GM23338 (cell line): Measurements from ENCODE around the gene MFSD2B. TPM values are rescaled to one million over a fixed set of nuclear protein-coding genes. Genes with fewer than 3 reads are reported as not detected.
A peak's percentile ranks its signal among the peaks of the same experiment; 100 is the strongest.

Experiments
- ATAC-seq: fragments of 200-7000 bp; cut with Tn5 transposase; 3 replicates; pipeline ENCODE4 v1.9.1; 2020
- DNase-seq: peaks from one replicate; pipeline ENCODE4 v3.0.0-alpha.2; 2015; ENCODE audit warnings: low spot score
- H2AFZ ChIP-seq: fragments of 200-600 bp; sonication (generic); 2 replicates; pipeline ENCODE4 v1.8.0; 2016; ENCODE audit warnings: antibody characterized with exemption, mild to moderate bottlenecking, moderate library complexity
- H3F3A ChIP-seq: fragments of 200-600 bp; sonication (generic); replicated peaks from 2 replicates; pipeline ENCODE4 v1.8.0; 2017; ENCODE audit warnings: antibody characterized with exemption, mixed run types, low read depth
- H3K27ac ChIP-seq: fragments of 200-600 bp; sonication (generic); 2 replicates; pipeline ENCODE4 v1.6.1; 2016; ENCODE audit warnings: low read depth
- H3K27me3 ChIP-seq: fragments of 200-600 bp; sonication (generic); 2 replicates; pipeline ENCODE4 v1.8.0; 2016; ENCODE audit warnings: mild to moderate bottlenecking, mixed run types, moderate library complexity; ENCODE audit not compliant: insufficient read depth
- H3K36me3 ChIP-seq: fragments of 200-600 bp; sonication (generic); 2 replicates; pipeline ENCODE4 v1.8.0; 2016; ENCODE audit warnings: mild to moderate bottlenecking; ENCODE audit not compliant: insufficient read depth
- H3K4me1 ChIP-seq: fragments of 200-600 bp; sonication (generic); 2 replicates; pipeline ENCODE4 v1.8.0; 2016; ENCODE audit warnings: mild to moderate bottlenecking, moderate library complexity; ENCODE audit not compliant: insufficient read depth
- H3K4me2 ChIP-seq: fragments of 200-600 bp; sonication (generic); 2 replicates; pipeline ENCODE4 v1.7.1; 2017; ENCODE audit warnings: mixed run types
- H3K4me3 ChIP-seq: fragments of 200-600 bp; sonication (generic); 2 replicates; pipeline ENCODE4 v1.6.1; 2016; ENCODE audit warnings: mixed run types
- H3K79me2 ChIP-seq: fragments of 200-600 bp; sonication (generic); replicated peaks from 2 replicates; pipeline ENCODE4 v1.8.0; 2017; ENCODE audit warnings: mild to moderate bottlenecking; ENCODE audit not compliant: insufficient read depth
- H3K9me2 ChIP-seq: fragments of 200-600 bp; sonication (generic); 2 replicates; pipeline ENCODE4 v1.8.0; 2017; ENCODE audit not compliant: insufficient read depth
- H4K20me1 ChIP-seq: fragments of 200-600 bp; sonication (generic); replicated peaks from 2 replicates; pipeline ENCODE4 v1.8.0; 2017; ENCODE audit warnings: mild to moderate bottlenecking; ENCODE audit not compliant: insufficient read depth
- H3K27ac Mint-ChIP-seq: 2 replicates; pipeline ENCODE4 v1.8.0; 2020; ENCODE audit warnings: inconsistent platforms, mild to moderate bottlenecking, moderate library complexity, mixed read lengths
- H3K27me3 Mint-ChIP-seq: 3 replicates; pipeline ENCODE4 v1.8.0; 2022; ENCODE audit warnings: low read depth, mild to moderate bottlenecking, moderate library complexity, mixed read lengths, inconsistent platforms; ENCODE audit not compliant: insufficient read depth, poor library complexity
- H3K36me3 Mint-ChIP-seq: 3 replicates; pipeline ENCODE4 v1.8.0; 2021; ENCODE audit warnings: low read depth, mild to moderate bottlenecking, inconsistent platforms, moderate library complexity, mixed read lengths
- H3K4me1 Mint-ChIP-seq: 3 replicates; pipeline ENCODE4 v1.8.0; 2020; ENCODE audit warnings: mild to moderate bottlenecking, inconsistent platforms, mixed read lengths
- H3K4me3 Mint-ChIP-seq: 3 replicates; pipeline ENCODE4 v1.8.0; 2021; ENCODE audit warnings: moderate library complexity, mild to moderate bottlenecking, inconsistent platforms, mixed read lengths
- H3K9me3 Mint-ChIP-seq: 3 replicates; pipeline ENCODE4 v1.8.0; 2020; ENCODE audit warnings: moderate library complexity, mild to moderate bottlenecking, inconsistent platforms, mixed read lengths
- CREB1 ChIP-seq: fragments of 250-450 bp; sonication (Bioruptor Pico); IDR thresholded peaks from 2 replicates; pipeline ENCODE4 v1.5.0; 2020; ENCODE audit warnings: low read depth, mild to moderate bottlenecking, moderate library complexity
- CTCF ChIP-seq, 2 experiments: fragments of 200-600 bp in 1 of 2; sonication (generic) in 1 of 2; conservative IDR thresholded peaks; 2 replicates each; pipeline versions ENCODE4 v1.5.1 to v1.6.1; 2016 to 2017; ENCODE audit warnings: antibody characterized with exemption in 2 of 2, low read depth in 2 of 2, mild to moderate bottlenecking in 2 of 2, moderate library complexity in 1 of 2
- EZH2 ChIP-seq: fragments of 200-600 bp; sonication (generic); IDR thresholded peaks from one replicate; pipeline ENCODE4 v1.8.0; 2017; ENCODE audit warnings: antibody characterized with exemption, mild to moderate bottlenecking, low read depth; ENCODE audit not compliant: unreplicated experiment
- EZH2phosphoT487 ChIP-seq: fragments of 200-600 bp; sonication (generic); IDR thresholded peaks from one replicate; pipeline ENCODE4 v1.8.1; 2018; ENCODE audit warnings: antibody characterized with exemption; ENCODE audit not compliant: unreplicated experiment
- JUNB ChIP-seq: IDR thresholded peaks from one replicate; pipeline ENCODE4 v1.6.1; 2016; ENCODE audit warnings: antibody characterized with exemption; ENCODE audit not compliant: unreplicated experiment
- POLR2AphosphoS5 ChIP-seq: IDR thresholded peaks from 2 replicates; pipeline ENCODE4 v1.6.1; 2016; ENCODE audit warnings: antibody characterized with exemption, low read depth
- STAT1 ChIP-seq: IDR thresholded peaks from one replicate; pipeline ENCODE4 v1.6.1; 2016; ENCODE audit warnings: antibody characterized with exemption; ENCODE audit not compliant: unreplicated experiment
- ZNF331 ChIP-seq: fragments of 250-450 bp; sonication (Bioruptor Pico); IDR thresholded peaks from 2 replicates; pipeline ENCODE4 v1.5.0; 2020; ENCODE audit warnings: low read depth, mild to moderate bottlenecking, moderate library complexity
- polyA plus RNA-seq: library from polyadenylated mRNA; unstranded; fragments of >200 nt; fragmentation: Nextera tagmentation; extraction: Ambion mirVana; gene quantifications from 2 replicates; pipeline ENCODE4 v1.2.1, GENCODE V29; 2016
- total RNA-seq: library from RNA; depleted of rRNA; stranded (reverse); fragments of >200 nt; shearing (Covaris generic); gene quantifications from 2 replicates; pipeline ENCODE4 v1.2.3, GENCODE V29; 2014
- TF ChIP-seq, protein P1 (sequence below): IDR thresholded peaks from 2 replicates; pipeline ENCODE4 v1.6.1; 2016; ENCODE audit warnings: antibody characterized with exemption
- TF ChIP-seq, protein P2 (sequence below): fragments of 250-450 bp; sonication (Bioruptor Pico); IDR thresholded peaks from 2 replicates; pipeline ENCODE4 v1.5.0; 2020; ENCODE audit warnings: mild to moderate bottlenecking, moderate library complexity

MFSD2B gene
- total and polyA plus RNA-seq, 2 experiments from 2014 or later, result 0.21 to 2.3 TPM

DNA sequence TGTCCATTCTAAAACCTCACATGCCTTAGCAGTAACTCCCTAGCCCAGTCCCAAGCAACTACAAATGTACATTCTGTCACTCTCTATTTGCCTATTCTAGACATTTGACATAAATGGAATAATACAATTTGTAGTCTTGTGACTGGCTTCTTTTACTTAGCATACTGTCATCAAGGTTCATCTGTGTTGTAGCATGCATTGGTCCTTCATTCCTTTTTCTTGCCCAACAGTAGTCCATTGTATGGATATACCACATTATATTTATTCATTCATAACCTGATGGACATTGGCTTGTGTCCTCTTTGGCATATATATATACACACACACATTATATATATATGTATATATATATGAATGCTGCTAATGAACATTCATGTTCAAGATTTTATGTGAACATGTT, 2.2 kb upstream of the MFSD2B start:
- Histone ChIP-seq H3K4me3 (no peak overlapping the region), H4K20me1 (no peaks in the 10 kb centered on the region), H3K36me3 (no peaks in the 10 kb centered on the region), H3K9me2 (no peaks in the 10 kb centered on the region), H2AFZ (no peak overlapping the region), H3K4me1 (peaks cover 18% of the 10 kb centered on the region), H3K79me2 (no peaks in the 10 kb centered on the region), H3K27ac (no peak overlapping the region), H3F3A (peaks cover 11% of the 10 kb centered on the region; the same call in 1 of the 2 replicates), H3K27me3 (peaks cover 14% of the 10 kb centered on the region), H3K4me2 (no peak overlapping the region)
- peaks cover 15% of the 10 kb centered on the region for H3K27me3 Mint-ChIP-seq
- H3K4me1 Mint-ChIP-seq, result peaks cover 14% of the 10 kb centered on the region; the same call in 2 of the 3 replicates
- no peak overlapping the region for H3K27ac Mint-ChIP-seq
- DNase-seq, result no peak
- no peaks in the 10 kb centered on the region for H3K36me3 Mint-ChIP-seq
- no peak overlapping the region for H3K4me3 Mint-ChIP-seq
- H3K9me3 Mint-ChIP-seq, result no peaks in the 10 kb centered on the region
- ATAC-seq, result no peak
- no peak for TF ChIP-seq CREB1 (CRISPR knock-in tag)
- TF ChIP-seq ZNF331, result no peak
- no peak for TF ChIP-seq EZH2
- no peak for TF ChIP-seq JUNB
- no peak for TF ChIP-seq POLR2AphosphoS5

DNA sequence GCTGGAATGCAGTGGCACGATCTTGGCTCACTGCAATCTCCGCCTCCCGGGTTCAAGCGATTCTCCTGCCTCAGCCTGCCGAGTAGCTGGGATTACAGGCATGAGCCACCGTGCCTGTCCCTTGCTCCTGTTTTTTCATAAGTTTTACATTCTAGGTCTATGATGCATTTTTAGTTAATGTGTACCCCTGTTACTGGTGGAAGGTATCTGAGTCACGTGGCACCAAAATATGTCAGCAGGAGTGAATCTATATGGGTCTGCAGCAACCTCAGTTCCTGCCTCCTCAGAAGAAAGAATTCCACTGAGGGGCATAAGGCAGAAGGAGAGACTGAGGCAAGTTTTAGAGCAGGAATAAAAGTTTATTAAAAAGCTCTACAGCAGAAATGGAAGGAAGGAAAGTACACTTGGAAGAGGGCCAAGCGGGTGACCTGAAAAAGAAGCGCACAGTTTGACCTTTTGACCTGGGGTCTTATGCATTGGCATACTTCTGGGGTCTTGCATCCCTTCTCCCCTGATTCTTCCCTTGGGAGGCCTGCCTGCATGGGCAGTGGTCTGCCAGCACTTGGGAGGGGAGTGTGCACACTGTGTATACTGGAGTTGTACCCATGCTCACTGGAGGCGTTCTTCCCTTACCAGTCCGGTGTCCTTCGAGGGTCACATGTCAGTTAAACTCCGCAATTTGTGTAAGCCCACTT, 1.1 kb upstream of the MFSD2B start:
- H2AFZ ChIP-seq, result peak overlapping the region; percentile 95; the same call in 1 of the 2 replicates

More for the DNA sequence above, 1.1 kb upstream of the MFSD2B start:
- Mint-ChIP-seq H3K4me3 (peak overlapping the region; percentile 63), H3K27ac (no peak overlapping the region), H3K9me3 (no peaks in the 10 kb centered on the region), H3K4me1 (peaks cover 14% of the 10 kb centered on the region; the same call in 2 of the 3 replicates), H3K36me3 (no peaks in the 10 kb centered on the region), H3K27me3 (peaks cover 15% of the 10 kb centered on the region)
- no peak overlapping the region for H3K4me3 ChIP-seq
- no peak for ATAC-seq
- H3K27ac ChIP-seq, result no peak overlapping the region
- H3K9me2 ChIP-seq, result no peaks in the 10 kb centered on the region
- H4K20me1 ChIP-seq, result no peaks in the 10 kb centered on the region
- H3F3A ChIP-seq, result peaks cover 11% of the 10 kb centered on the region; the same call in 1 of the 2 replicates
- no peak for TF ChIP-seq STAT1
- TF ChIP-seq EZH2, result no peak
- TF ChIP-seq, protein P1, sequence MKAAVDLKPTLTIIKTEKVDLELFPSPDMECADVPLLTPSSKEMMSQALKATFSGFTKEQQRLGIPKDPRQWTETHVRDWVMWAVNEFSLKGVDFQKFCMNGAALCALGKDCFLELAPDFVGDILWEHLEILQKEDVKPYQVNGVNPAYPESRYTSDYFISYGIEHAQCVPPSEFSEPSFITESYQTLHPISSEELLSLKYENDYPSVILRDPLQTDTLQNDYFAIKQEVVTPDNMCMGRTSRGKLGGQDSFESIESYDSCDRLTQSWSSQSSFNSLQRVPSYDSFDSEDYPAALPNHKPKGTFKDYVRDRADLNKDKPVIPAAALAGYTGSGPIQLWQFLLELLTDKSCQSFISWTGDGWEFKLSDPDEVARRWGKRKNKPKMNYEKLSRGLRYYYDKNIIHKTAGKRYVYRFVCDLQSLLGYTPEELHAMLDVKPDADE, result no peak
- no peak for TF ChIP-seq EZH2phosphoT487
- TF ChIP-seq, protein P2, sequence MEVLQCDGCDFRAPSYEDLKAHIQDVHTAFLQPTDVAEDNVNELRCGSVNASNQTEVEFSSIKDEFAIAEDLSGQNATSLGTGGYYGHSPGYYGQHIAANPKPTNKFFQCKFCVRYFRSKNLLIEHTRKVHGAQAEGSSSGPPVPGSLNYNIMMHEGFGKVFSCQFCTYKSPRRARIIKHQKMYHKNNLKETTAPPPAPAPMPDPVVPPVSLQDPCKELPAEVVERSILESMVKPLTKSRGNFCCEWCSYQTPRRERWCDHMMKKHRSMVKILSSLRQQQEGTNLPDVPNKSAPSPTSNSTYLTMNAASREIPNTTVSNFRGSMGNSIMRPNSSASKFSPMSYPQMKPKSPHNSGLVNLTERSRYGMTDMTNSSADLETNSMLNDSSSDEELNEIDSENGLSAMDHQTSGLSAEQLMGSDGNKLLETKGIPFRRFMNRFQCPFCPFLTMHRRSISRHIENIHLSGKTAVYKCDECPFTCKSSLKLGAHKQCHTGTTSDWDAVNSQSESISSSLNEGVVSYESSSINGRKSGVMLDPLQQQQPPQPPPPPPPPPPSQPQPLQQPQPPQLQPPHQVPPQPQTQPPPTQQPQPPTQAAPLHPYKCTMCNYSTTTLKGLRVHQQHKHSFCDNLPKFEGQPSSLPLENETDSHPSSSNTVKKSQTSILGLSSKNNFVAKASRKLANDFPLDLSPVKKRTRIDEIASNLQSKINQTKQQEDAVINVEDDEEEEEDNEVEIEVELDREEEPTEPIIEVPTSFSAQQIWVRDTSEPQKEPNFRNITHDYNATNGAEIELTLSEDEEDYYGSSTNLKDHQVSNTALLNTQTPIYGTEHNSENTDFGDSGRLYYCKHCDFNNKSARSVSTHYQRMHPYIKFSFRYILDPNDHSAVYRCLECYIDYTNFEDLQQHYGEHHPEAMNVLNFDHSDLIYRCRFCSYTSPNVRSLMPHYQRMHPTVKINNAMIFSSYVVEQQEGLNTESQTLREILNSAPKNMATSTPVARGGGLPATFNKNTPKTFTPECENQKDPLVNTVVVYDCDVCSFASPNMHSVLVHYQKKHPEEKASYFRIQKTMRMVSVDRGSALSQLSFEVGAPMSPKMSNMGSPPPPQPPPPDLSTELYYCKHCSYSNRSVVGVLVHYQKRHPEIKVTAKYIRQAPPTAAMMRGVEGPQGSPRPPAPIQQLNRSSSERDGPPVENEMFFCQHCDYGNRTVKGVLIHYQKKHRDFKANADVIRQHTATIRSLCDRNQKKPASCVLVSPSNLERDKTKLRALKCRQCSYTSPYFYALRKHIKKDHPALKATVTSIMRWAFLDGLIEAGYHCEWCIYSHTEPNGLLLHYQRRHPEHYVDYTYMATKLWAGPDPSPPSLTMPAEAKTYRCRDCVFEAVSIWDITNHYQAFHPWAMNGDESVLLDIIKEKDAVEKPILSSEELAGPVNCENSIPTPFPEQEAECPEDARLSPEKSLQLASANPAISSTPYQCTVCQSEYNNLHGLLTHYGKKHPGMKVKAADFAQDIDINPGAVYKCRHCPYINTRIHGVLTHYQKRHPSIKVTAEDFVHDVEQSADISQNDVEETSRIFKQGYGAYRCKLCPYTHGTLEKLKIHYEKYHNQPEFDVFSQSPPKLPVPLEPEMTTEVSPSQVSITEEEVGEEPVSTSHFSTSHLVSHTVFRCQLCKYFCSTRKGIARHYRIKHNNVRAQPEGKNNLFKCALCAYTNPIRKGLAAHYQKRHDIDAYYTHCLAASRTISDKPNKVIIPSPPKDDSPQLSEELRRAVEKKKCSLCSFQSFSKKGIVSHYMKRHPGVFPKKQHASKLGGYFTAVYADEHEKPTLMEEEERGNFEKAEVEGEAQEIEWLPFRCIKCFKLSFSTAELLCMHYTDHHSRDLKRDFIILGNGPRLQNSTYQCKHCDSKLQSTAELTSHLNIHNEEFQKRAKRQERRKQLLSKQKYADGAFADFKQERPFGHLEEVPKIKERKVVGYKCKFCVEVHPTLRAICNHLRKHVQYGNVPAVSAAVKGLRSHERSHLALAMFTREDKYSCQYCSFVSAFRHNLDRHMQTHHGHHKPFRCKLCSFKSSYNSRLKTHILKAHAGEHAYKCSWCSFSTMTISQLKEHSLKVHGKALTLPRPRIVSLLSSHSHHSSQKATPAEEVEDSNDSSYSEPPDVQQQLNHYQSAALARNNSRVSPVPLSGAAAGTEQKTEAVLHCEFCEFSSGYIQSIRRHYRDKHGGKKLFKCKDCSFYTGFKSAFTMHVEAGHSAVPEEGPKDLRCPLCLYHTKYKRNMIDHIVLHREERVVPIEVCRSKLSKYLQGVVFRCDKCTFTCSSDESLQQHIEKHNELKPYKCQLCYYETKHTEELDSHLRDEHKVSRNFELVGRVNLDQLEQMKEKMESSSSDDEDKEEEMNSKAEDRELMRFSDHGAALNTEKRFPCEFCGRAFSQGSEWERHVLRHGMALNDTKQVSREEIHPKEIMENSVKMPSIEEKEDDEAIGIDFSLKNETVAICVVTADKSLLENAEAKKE, result no peak
- no peak for TF ChIP-seq JUNB
- no peak for TF ChIP-seq CTCF (conservative IDR thresholded peaks at IDR 0.05; ENCODE audit: low read depth in 2 of 2)
- H3K4me1 ChIP-seq, result peaks cover 18% of the 10 kb centered on the region
- no peaks in the 10 kb centered on the region for H3K79me2 ChIP-seq
- H3K27me3 ChIP-seq, result peaks cover 14% of the 10 kb centered on the region
- H3K36me3 ChIP-seq, result no peaks in the 10 kb centered on the region
- DNase-seq, result no peak
- H3K4me2 ChIP-seq, result peak overlapping the region; percentile 87; the same call in 1 of the 2 replicates
